GM12878 (cell line): Measurements from ENCODE around the gene MAP1LC3A. TPM values are rescaled to one million over a fixed set of nuclear protein-coding genes. Genes with fewer than 3 reads are reported as not detected.

Source experiments
- ATAC-seq: fragments of 200-7000 bp; cut with Tn5 transposase; 3 replicates; pipeline ENCODE4 v1.9.1; 2020; ENCODE audit warnings: mild to moderate bottlenecking, moderate library complexity
- BruUV-seq: library from RNA; stranded (reverse); fragments of 400-500 nt; replicated peaks from 2 replicates; lab custom pipeline; 2021; lab: Mats Ljungman, UMichigan
- CTCF ChIA-PET: fragments of 300-600 bp; sonication (Branson Sonifier 250); formaldehyde crosslinking; extraction: SDS; loops from one replicate; lab custom pipeline; 2021; ENCODE audit warnings: inconsistent platforms; lab: Yijun Ruan, JAX
- POLR2A ChIA-PET: fragments of 350-600 bp; formaldehyde crosslinking; extraction: SDS; loops from one replicate; lab custom pipeline; 2021; ENCODE audit warnings: inconsistent platforms; lab: Charles Lee
- RAD21 ChIA-PET: fragments of 300-600 bp; sonication (Branson Sonifier 250); formaldehyde crosslinking; loops from one replicate; lab custom pipeline; 2023; ENCODE audit warnings: antibody characterized with exemption; ENCODE audit not compliant: unreplicated experiment; lab: Charles Lee
- SMC1A ChIA-PET: fragments of 300-600 bp; sonication (Branson Sonifier 250); formaldehyde crosslinking; loops from one replicate; lab custom pipeline; 2023; ENCODE audit not compliant: unreplicated experiment, uncharacterized antibody; lab: Charles Lee
- DNase-seq: peaks from one replicate; pipeline ENCODE4 v3.0.0-alpha.2; 2011; ENCODE audit warnings: low read depth, low spot score
- FAIRE-seq: peaks from 3 replicates; lab custom pipeline; 2011; peaks lifted over from hg19 to GRCh38; lab: Jason Lieb, UNC
- H2AFZ ChIP-seq: 2 replicates; pipeline ENCODE4 v1.6.0; 2011; ENCODE audit warnings: low read depth, low read length, control low read depth; ENCODE audit not compliant: control insufficient read depth
- H3K27ac ChIP-seq: 2 replicates; pipeline ENCODE4 v1.5.1; 2011; ENCODE audit warnings: control low read depth; ENCODE audit not compliant: control insufficient read depth, insufficient read depth
- H3K27me3 ChIP-seq, 2 experiments: replicated peaks in 1 of 2; 2 replicates each; pipeline versions ENCODE4 v1.6.0 to v1.6.1; 2011; ENCODE audit warnings: low read length in 1 of 2; ENCODE audit not compliant: control insufficient read depth in 2 of 2, insufficient read depth in 2 of 2
- H3K36me3 ChIP-seq, 2 experiments: 2 replicates each; pipeline ENCODE4 v1.5.1; 2011; ENCODE audit warnings: low read length in 1 of 2; ENCODE audit not compliant: control insufficient read depth in 2 of 2, insufficient read depth in 2 of 2
- H3K4me1 ChIP-seq: 2 replicates; pipeline ENCODE4 v1.6.1; 2011; ENCODE audit warnings: mild to moderate bottlenecking, low read length, moderate library complexity, mixed read lengths; ENCODE audit not compliant: control insufficient read depth, insufficient read depth
- H3K4me2 ChIP-seq: 2 replicates; pipeline ENCODE4 v1.6.0; 2011; ENCODE audit warnings: control low read depth; ENCODE audit not compliant: control insufficient read depth, insufficient read depth
- H3K4me3 ChIP-seq: fragments of 200-600 bp; sonication (generic); 2 replicates; pipeline ENCODE4 v1.5.1; 2016
- H3K79me2 ChIP-seq: 2 replicates; pipeline ENCODE4 v1.6.0; 2011; ENCODE audit warnings: low read length; ENCODE audit not compliant: control insufficient read depth, insufficient read depth
- H3K9ac ChIP-seq: 2 replicates; pipeline ENCODE4 v1.8.0; 2011; ENCODE audit warnings: low read length, control low read depth, mixed read lengths; ENCODE audit not compliant: control insufficient read depth, insufficient read depth
- H3K9me3 ChIP-seq: replicated peaks from 3 replicates; pipeline ENCODE4 v1.5.1; 2011; ENCODE audit warnings: mild to moderate bottlenecking, low read length; ENCODE audit not compliant: control insufficient read depth, insufficient read depth
- H4K20me1 ChIP-seq: 2 replicates; pipeline ENCODE4 v1.6.0; 2011; ENCODE audit not compliant: control insufficient read depth, insufficient read depth
- CEBPZ ChIP-seq: fragments of 150-350 bp; IDR thresholded peaks from 2 replicates; pipeline ENCODE4 v1.6.1; 2016; ENCODE audit warnings: low read depth, low read length
- HDAC6 ChIP-seq: fragments of 200-600 bp; sonication (generic); IDR thresholded peaks from one replicate; pipeline ENCODE4 v1.8.0; 2017; ENCODE audit warnings: antibody characterized with exemption; ENCODE audit not compliant: unreplicated experiment
- LARP7 ChIP-seq: fragments of 450-650 bp; IDR thresholded peaks from 2 replicates; pipeline ENCODE4 v1.6.1; 2017; ENCODE audit warnings: mild to moderate bottlenecking
- MTA2 ChIP-seq: fragments of 450-650 bp; IDR thresholded peaks from 2 replicates; pipeline ENCODE4 v1.6.1; 2016; ENCODE audit warnings: low read depth, mild to moderate bottlenecking, moderate library complexity
- PAX8 ChIP-seq: fragments of 450-650 bp; IDR thresholded peaks from 2 replicates; pipeline ENCODE4 v1.6.1; 2017; ENCODE audit warnings: mild to moderate bottlenecking, moderate library complexity
- ZBTB33 ChIP-seq: fragments of 450-650 bp; IDR thresholded peaks from 2 replicates; pipeline ENCODE4 v1.6.1; 2017; ENCODE audit warnings: mild to moderate bottlenecking
- WGBS: methylation state at CpG from one replicate; pipeline ENCODE4 v1.1.6; 2016; ENCODE audit warnings: low lambda C conversion rate; ENCODE audit not compliant: insufficient replicate concordance, insufficient coverage; ENCODE audit errors: missing lambda C conversion rate; 5-methylcytosine and 5-hydroxymethylcytosine counted together
- in situ Hi-C: fragments of 300-500 bp; cut with MboI; formaldehyde crosslinking; loops from 9 replicates; pipeline ENCODE4 v1.14.3; 2018; ENCODE audit warnings: mixed read lengths
- intact Hi-C: fragments of 100-400 bp; cut with micrococcal nuclease; formaldehyde crosslinking; loops from one replicate; pipeline ENCODE4 v1.14.2; 2022; ENCODE audit not compliant: unreplicated experiment
- polyA plus RNA-seq, 11 experiments: library from polyadenylated mRNA; depleted of rRNA in 4 of 11; unstranded in 6 of 11; stranded (reverse) in 5 of 11; fragments of >200 nt; fragmentation: Nextera tagmentation in 4 of 11; fragmentation: Illumina TruSeq in 1 of 11; extraction: Ambion mirVana in 4 of 11; extraction: Trizol in 1 of 11; gene quantifications; 1 replicate in 1 of 11; 2 replicates in 10 of 11; pipeline versions ENCODE4 v1.2.1 to v1.2.3, GENCODE V29; 2011 to 2016; ENCODE audit warnings: inconsistent platforms in 2 of 11, missing spikeins in 2 of 11, low read depth in 1 of 11
- total RNA-seq, 4 experiments: library from RNA; depleted of rRNA in 3 of 4; stranded (reverse); fragments of >200 nt in 3 of 4; fragmentation: Illumina TruSeq in 1 of 4; extraction: Trizol in 1 of 4; gene quantifications; 2 replicates each; pipeline versions ENCODE4 v1.2.1 to v1.2.3, GENCODE V29; 2013 to 2021

MAP1LC3A gene
- total and polyA plus RNA-seq, 10 of the 15 experiments (the other 5 are each of a cell fraction or from before 2014, with no cell fraction given) = 0.27 to 1.2 (median 0.39) TPM; not detected in 4

GRCh38 chr20:34578025-34578424, 19.5 kb downstream of the MAP1LC3A start:
- 73% methylated on average over 2 of the region's 2 CpGs for WGBS
- ChIA-PET RAD21 (interaction anchor here (2.3 kb wide), 1 partner anchor 192 kb away, joined by 8 read pairs; no protein-coding TSS in a partner anchor), SMC1A (no interaction called here), CTCF (interaction anchor here (0.9 kb wide), 1 partner anchor 26 kb away, joined by 3 read pairs; no protein-coding TSS in a partner anchor), POLR2A (interaction anchor here (1.2 kb wide), 1 partner anchor 9 kb away, joined by 4 read pairs; no protein-coding TSS in a partner anchor)
- H4K20me1 ChIP-seq = no peaks in the 10 kb centered on the region
- H3K27ac ChIP-seq = no peak overlapping the region
- no peak overlapping the region for H3K4me3 ChIP-seq
- no peaks in the 10 kb centered on the region for H3K79me2 ChIP-seq
- no peak overlapping the region for H2AFZ ChIP-seq
- no TSS peak for BruUV-seq
- H3K4me1 ChIP-seq = peaks cover 13% of the 10 kb centered on the region
- DNase-seq = no peak
- no peak overlapping the region for H3K4me2 ChIP-seq
- FAIRE-seq = no peak
- in situ Hi-C loops (no loop called here), intact Hi-C loops (no loop called here)
- H3K9me3 ChIP-seq = no peaks in the 10 kb centered on the region; the same call in 2 of the 3 replicates
- ATAC-seq = no peak
- no peaks in the 10 kb centered on the region for H3K27me3 ChIP-seq
- H3K36me3 ChIP-seq = peaks cover 2 to 23% of the 10 kb centered on the region in 2 experiments; a peak in 3 of 4 replicates
- TF ChIP-seq ZBTB33 (no peak), LARP7 (no peak), CEBPZ (no peak), HDAC6 (no peak), MTA2 (no peak), PAX8 (no peak)
- H3K9ac ChIP-seq = no peak overlapping the region
